ENCODE measurements around the gene SPEN.

- TF ChIP-seq EP300 (IDR thresholded peaks at IDR 0.05; ENCODE audit: low read length) (peak; percentile 99), BRF1 (IDR thresholded peaks at IDR 0.05; ENCODE audit: borderline replicate concordance, extremely low read depth, insufficient read length) (no peak), ATF3 (IDR thresholded peaks at IDR 0.05) (peak; percentile 99), ATF3 (CRISPR knock-in tag; conservative IDR thresholded peaks at IDR 0.05) (peak; percentile 99)
Observed at GRCh38 chr1:15952317-15953258, 105.1 kb downstream of the SPEN start.

All from K562 (cell line).